ENCODE results near the gene SRP72. TPM values are rescaled to one million over a fixed set of nuclear protein-coding genes. Genes with fewer than 3 reads are reported as not detected.
A peak's percentile ranks its signal among the peaks of the same experiment; 100 is the strongest.
"Not testable (repeated sequence)": the region's sequence is repeated elsewhere in the genome, so short reads cannot be mapped to it uniquely, and the experiment has no call there.

The SRP72 gene
- total RNA-seq, 2 experiments from 2014 or later: 165 to 176 TPM

DNA sequence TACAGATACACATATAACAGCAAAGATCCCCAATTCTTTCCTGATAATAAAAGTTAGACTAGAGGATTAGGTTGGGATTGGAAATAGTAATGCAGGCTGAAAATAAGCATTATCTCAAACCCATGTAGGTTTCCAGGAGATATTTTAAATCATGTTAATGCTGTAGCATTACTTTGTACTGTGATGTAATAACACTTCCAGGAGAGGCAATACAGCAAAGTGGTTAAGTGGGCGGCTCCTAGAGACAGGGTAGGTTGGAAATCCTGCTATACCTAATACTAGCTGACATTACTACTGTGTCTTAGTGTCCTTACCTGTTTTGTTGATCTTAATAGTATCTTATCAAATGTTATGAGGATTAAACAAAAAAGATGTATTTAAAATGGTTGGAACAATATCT, 21.7 kb upstream of the SRP72 start:
- H3K36me3 Mint-ChIP-seq (ENCODE audit: low read depth): peaks cover 69% of the 10 kb centered on the region
- H3K9me3 Mint-ChIP-seq: no peaks in the 10 kb centered on the region
- no peak for ATAC-seq
- DNase-seq: peak; percentile 17
- peak overlapping the region; percentile 64 for H3K27ac Mint-ChIP-seq
- TF ChIP-seq, protein P1, sequence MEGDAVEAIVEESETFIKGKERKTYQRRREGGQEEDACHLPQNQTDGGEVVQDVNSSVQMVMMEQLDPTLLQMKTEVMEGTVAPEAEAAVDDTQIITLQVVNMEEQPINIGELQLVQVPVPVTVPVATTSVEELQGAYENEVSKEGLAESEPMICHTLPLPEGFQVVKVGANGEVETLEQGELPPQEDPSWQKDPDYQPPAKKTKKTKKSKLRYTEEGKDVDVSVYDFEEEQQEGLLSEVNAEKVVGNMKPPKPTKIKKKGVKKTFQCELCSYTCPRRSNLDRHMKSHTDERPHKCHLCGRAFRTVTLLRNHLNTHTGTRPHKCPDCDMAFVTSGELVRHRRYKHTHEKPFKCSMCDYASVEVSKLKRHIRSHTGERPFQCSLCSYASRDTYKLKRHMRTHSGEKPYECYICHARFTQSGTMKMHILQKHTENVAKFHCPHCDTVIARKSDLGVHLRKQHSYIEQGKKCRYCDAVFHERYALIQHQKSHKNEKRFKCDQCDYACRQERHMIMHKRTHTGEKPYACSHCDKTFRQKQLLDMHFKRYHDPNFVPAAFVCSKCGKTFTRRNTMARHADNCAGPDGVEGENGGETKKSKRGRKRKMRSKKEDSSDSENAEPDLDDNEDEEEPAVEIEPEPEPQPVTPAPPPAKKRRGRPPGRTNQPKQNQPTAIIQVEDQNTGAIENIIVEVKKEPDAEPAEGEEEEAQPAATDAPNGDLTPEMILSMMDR (IDR thresholded peaks at IDR 0.05): no peak
- CTCF ChIA-PET: no interaction called here
- intact Hi-C loops (cut with micrococcal nuclease): no loop called here
- no peak overlapping the region for H3K4me3 Mint-ChIP-seq
- peaks cover 47% of the 10 kb centered on the region for H3K4me1 Mint-ChIP-seq (ENCODE audit: low read depth)
- no peaks in the 10 kb centered on the region for H3K27me3 Mint-ChIP-seq
- POLR2A ChIA-PET: interaction anchor here (2.9 to 6.0 kb wide), 2 partner anchors 9 to 14 kb away, joined by 22 to 56 read pairs; partner anchors contain the start of genes PAICS and PPAT

DNA sequence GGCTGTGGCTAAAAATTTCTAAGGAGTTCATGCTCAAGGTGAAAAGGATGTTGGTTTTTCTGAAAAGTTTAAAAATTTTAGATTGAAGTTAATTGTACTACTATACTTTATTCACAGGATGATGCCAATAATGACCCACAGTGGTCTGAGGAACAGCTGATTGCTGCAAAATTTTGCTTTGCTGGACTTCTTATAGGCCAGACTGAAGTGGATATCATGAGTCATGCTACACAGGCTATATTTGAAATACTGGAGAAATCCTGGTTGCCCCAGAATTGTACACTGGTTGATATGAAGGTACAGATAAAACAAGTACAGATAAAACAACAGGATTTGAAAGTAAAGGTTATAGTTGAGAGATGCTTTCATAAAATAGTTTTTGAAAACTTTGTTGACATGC, 19.1 kb upstream of the SRP72 start:
- peaks cover 30% of the 10 kb centered on the region for H3K4me1 Mint-ChIP-seq (ENCODE audit: low read depth)
- no peak overlapping the region for H3K27ac Mint-ChIP-seq
- H3K9me3 Mint-ChIP-seq: no peaks in the 10 kb centered on the region
- ChIA-PET POLR2A (interaction anchor here (0.6 to 1.3 kb wide), 2 partner anchors 9 to 12 kb away, joined by 3 to 4 read pairs; no protein-coding TSS in a partner anchor), CTCF (no interaction called here)
- no peak overlapping the region for H3K4me3 Mint-ChIP-seq
- intact Hi-C loops (cut with micrococcal nuclease): no loop called here
- TF ChIP-seq, protein P1 (IDR thresholded peaks at IDR 0.05): no peak
- ATAC-seq: no peak
- H3K36me3 Mint-ChIP-seq (ENCODE audit: low read depth): peaks cover 69% of the 10 kb centered on the region
- no peak for DNase-seq
- no peaks in the 10 kb centered on the region for H3K27me3 Mint-ChIP-seq

DNA sequence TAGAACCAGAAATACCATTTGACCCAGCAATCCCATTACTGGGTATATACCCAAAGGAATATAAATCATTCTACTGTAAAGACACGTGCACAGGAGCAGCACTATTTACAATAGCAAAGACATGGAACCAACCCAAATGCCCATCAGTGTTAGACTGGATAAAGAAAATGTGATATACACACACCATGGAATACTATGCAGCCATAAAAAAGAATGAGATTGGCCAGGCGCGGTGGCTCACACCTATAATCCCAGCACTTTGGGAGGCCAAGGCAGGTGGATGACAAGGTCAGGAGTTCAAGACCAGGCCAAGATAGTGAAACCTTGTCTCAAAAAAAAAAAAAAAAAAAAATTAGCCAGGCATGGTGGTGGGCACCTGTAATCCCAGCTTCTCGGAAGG, 17.9 kb upstream of the SRP72 start:
- H3K4me3 Mint-ChIP-seq; intact Hi-C loops (cut with micrococcal nuclease); H3K27ac Mint-ChIP-seq; H3K9me3 Mint-ChIP-seq; DNase-seq; H3K27me3 Mint-ChIP-seq; CTCF ChIA-PET; ATAC-seq: not testable (repeated sequence)
- Mint-ChIP-seq H3K4me1 (ENCODE audit: low read depth) (peaks cover 23% of the 10 kb centered on the region), H3K36me3 (ENCODE audit: low read depth) (peaks cover 66% of the 10 kb centered on the region)
- POLR2A ChIA-PET: interaction anchor here (1.2 kb wide), 1 partner anchor 9 kb away, joined by 3 read pairs; no protein-coding TSS in a partner anchor

DNA sequence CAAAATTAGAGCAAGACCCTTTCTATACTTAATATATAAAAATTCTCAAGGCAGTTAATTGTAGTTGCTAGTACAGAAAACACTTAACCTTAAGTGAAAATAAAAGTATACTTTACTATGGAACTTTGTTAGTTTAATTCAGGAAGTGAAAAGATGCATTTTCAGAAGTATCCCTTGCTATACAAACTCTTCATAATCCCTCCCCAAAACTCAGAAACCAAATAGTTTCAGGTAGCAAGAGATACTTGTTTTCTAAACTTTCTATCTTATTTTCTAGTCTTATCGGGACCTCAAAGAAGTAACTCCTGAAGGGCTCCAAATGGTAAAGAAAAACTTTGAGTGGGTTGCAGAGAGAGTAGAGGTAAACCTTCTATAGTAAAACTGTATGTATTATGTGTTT, 17.1 kb upstream of the SRP72 start:
- Mint-ChIP-seq H3K9me3 (no peaks in the 10 kb centered on the region), H3K4me1 (ENCODE audit: low read depth) (peaks cover 16% of the 10 kb centered on the region), H3K27ac (no peak overlapping the region), H3K27me3 (no peaks in the 10 kb centered on the region), H3K4me3 (no peak overlapping the region), H3K36me3 (ENCODE audit: low read depth) (peaks cover 67% of the 10 kb centered on the region)
- TF ChIP-seq, protein P1 (IDR thresholded peaks at IDR 0.05): no peak
- ChIA-PET POLR2A (interaction anchor here (1.2 to 2.6 kb wide), 5 partner anchors 10 to 16 kb away, joined by 3 to 11 read pairs (median 6); no protein-coding TSS in a partner anchor), CTCF (no interaction called here)
- ATAC-seq (no peak), DNase-seq (no peak)
- intact Hi-C loops (cut with micrococcal nuclease): no loop called here

DNA sequence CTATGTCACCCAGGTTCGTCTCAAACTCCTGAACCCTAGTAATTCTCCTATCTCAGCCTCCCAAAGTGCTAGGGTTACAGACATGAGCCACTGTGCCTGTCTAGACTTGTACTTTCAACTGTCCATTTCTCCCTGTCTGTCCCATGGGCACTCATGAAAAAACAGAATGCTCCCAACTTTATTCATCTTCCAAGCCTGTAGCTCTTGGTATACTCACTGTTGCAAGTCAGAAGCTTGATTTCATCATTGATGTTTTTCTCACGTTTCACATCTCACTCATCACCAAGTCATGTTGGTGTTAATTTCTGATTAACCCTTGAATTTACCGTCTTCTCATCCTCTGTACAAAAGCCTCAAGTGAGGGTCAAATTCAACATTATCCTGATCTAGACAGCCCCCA, 7.3 kb upstream of the SRP72 start:
- intact Hi-C loops (cut with micrococcal nuclease): no loop called here
- H3K27ac Mint-ChIP-seq: peak overlapping the region; percentile 85
- no peaks in the 10 kb centered on the region for H3K27me3 Mint-ChIP-seq
- TF ChIP-seq, protein P1 (IDR thresholded peaks at IDR 0.05): no peak
- peaks cover 69% of the 10 kb centered on the region for H3K36me3 Mint-ChIP-seq (ENCODE audit: low read depth)
- H3K9me3 Mint-ChIP-seq: no peaks in the 10 kb centered on the region
- H3K4me3 Mint-ChIP-seq: no peak overlapping the region
- H3K4me1 Mint-ChIP-seq (ENCODE audit: low read depth): peaks cover 37% of the 10 kb centered on the region
- no peak for DNase-seq
- ATAC-seq: no peak
- ChIA-PET CTCF (interaction anchor here (0.7 to 0.8 kb wide), 2 partner anchors 16 to 34 kb away, joined by 3 read pairs; no protein-coding TSS in a partner anchor), POLR2A (interaction anchor here (1.1 to 9.0 kb wide), 4 partner anchors 8 to 23 kb away, joined by 4 to 56 read pairs (median 20); partner anchors contain the start of genes PAICS and PPAT)

All from activated CD8-positive, alpha-beta T cell treated with anti-CD3 and anti-CD28 coated beads for 36 hours (primary cell).